HepG2 (cell line): ENCODE results near the gene CACNA1G. TPM values are rescaled to one million over a fixed set of nuclear protein-coding genes. Genes with fewer than 3 reads are reported as not detected.

Experiments
- ATF3 ChIP-seq: sonication (generic); formaldehyde crosslinking; IDR thresholded peaks from 2 replicates; pipeline ENCODE4 v1.4.0; 2020; ENCODE audit warnings: missing genetic modification reagents
- HIVEP1 ChIP-seq: sonication (generic); formaldehyde crosslinking; IDR thresholded peaks from 2 replicates; pipeline ENCODE4 v1.4.0; 2020; ENCODE audit warnings: mild to moderate bottlenecking, missing genetic modification reagents
- HMGXB3 ChIP-seq: sonication (generic); formaldehyde crosslinking; IDR thresholded peaks from 2 replicates; pipeline ENCODE4 v1.4.0; 2020; ENCODE audit warnings: missing genetic modification reagents, borderline replicate concordance
- HNF4G ChIP-seq, 2 experiments: sonication (generic) in 1 of 2; formaldehyde crosslinking in 1 of 2; IDR thresholded peaks; 2 replicates each; pipeline versions ENCODE4 v1.4.0 to v1.6.1; 2011 to 2020; ENCODE audit warnings: borderline replicate concordance in 2 of 2, low read depth in 2 of 2, mild to moderate bottlenecking in 2 of 2, low read length in 1 of 2, missing genetic modification reagents in 1 of 2, moderate library complexity in 1 of 2
- HNRNPL ChIP-seq: fragments of 200-400 bp; formaldehyde crosslinking; IDR thresholded peaks from 2 replicates; pipeline ENCODE4 v1.6.1; 2017; ENCODE audit warnings: mild to moderate bottlenecking, low read depth, low read length
- HOXA5 ChIP-seq: sonication (generic); formaldehyde crosslinking; IDR thresholded peaks from 2 replicates; pipeline ENCODE4 v1.4.0; 2020; ENCODE audit warnings: missing genetic modification reagents
- KDM4B ChIP-seq: sonication (generic); formaldehyde crosslinking; IDR thresholded peaks from 2 replicates; pipeline ENCODE4 v1.4.0; 2020; ENCODE audit warnings: missing genetic modification reagents
- KLF16 ChIP-seq, 2 experiments: sonication (generic) in 1 of 2; formaldehyde crosslinking in 1 of 2; IDR thresholded peaks; 2 replicates each; pipeline versions ENCODE4 v1.6.1 to v1.8.0; 2016 to 2023; ENCODE audit warnings: missing genetic modification reagents in 2 of 2, missing compliant biosample characterization in 1 of 2
- MEIS1 ChIP-seq: sonication (generic); formaldehyde crosslinking; IDR thresholded peaks from 2 replicates; pipeline ENCODE4 v1.9.0; 2021; ENCODE audit warnings: mild to moderate bottlenecking, missing genetic modification reagents, moderate library complexity, borderline replicate concordance
- NR2C2 ChIP-seq: sonication (generic); formaldehyde crosslinking; IDR thresholded peaks from 2 replicates; pipeline ENCODE4 v1.4.0; 2020; ENCODE audit warnings: missing genetic modification reagents, mild to moderate bottlenecking, moderate library complexity, borderline replicate concordance
- POLR2A ChIP-seq, 2 experiments: IDR thresholded peaks; 2 replicates each; pipeline ENCODE4 v1.6.1; 2011; ENCODE audit warnings: low read depth in 2 of 2, low read length in 2 of 2, mild to moderate bottlenecking in 1 of 2, moderate library complexity in 1 of 2; ENCODE audit not compliant: insufficient read depth in 1 of 2
- RARA ChIP-seq: IDR thresholded peaks from 2 replicates; pipeline ENCODE4 v1.6.1; 2016; ENCODE audit warnings: missing genetic modification reagents, missing compliant biosample characterization
- TEAD3 ChIP-seq: optimal IDR thresholded peaks from 2 replicates; pipeline ENCODE3; 2016; ENCODE audit warnings: borderline replicate concordance
- TFDP1 ChIP-seq: IDR thresholded peaks from 2 replicates; pipeline ENCODE4 v1.6.1; 2016; ENCODE audit warnings: missing compliant biosample characterization, missing genetic modification reagents, borderline replicate concordance
- TFDP2 ChIP-seq: sonication (generic); formaldehyde crosslinking; IDR thresholded peaks from 2 replicates; pipeline ENCODE4 v1.4.0; 2020; ENCODE audit warnings: missing genetic modification reagents
- ZBTB38 ChIP-seq: sonication (generic); formaldehyde crosslinking; IDR thresholded peaks from 2 replicates; pipeline ENCODE4 v1.5.1; 2020; ENCODE audit warnings: mild to moderate bottlenecking, missing genetic modification reagents
- ZBTB42 ChIP-seq: sonication (generic); formaldehyde crosslinking; IDR thresholded peaks from 2 replicates; pipeline ENCODE4 v1.5.0; 2020; ENCODE audit warnings: mild to moderate bottlenecking, missing genetic modification reagents
- ZFX ChIP-seq: sonication (generic); formaldehyde crosslinking; IDR thresholded peaks from 2 replicates; pipeline ENCODE4 v1.4.0; 2020; ENCODE audit warnings: mild to moderate bottlenecking, low read depth, missing genetic modification reagents, moderate library complexity
- ZNF205 ChIP-seq: IDR thresholded peaks from 2 replicates; pipeline ENCODE4 v1.6.1; 2018; ENCODE audit warnings: missing biosample characterization, missing genetic modification reagents
- ZNF567 ChIP-seq: sonication (generic); formaldehyde crosslinking; IDR thresholded peaks from 2 replicates; pipeline ENCODE4 v1.8.1; 2023; ENCODE audit warnings: mild to moderate bottlenecking, missing genetic modification reagents, borderline replicate concordance
- ZNF792 ChIP-seq: IDR thresholded peaks from 2 replicates; pipeline ENCODE4 v1.6.1; 2016
- ZNF839 ChIP-seq: sonication (generic); formaldehyde crosslinking; IDR thresholded peaks from 2 replicates; pipeline ENCODE4 v1.4.0; 2020; ENCODE audit warnings: missing genetic modification reagents, mild to moderate bottlenecking, borderline replicate concordance
- polyA plus RNA-seq, 8 experiments: library from polyadenylated mRNA; depleted of rRNA in 3 of 8; stranded (reverse) in 7 of 8; unstranded in 1 of 8; fragments of >200 nt; fragmentation: Illumina TruSeq in 4 of 8; extraction: Trizol in 4 of 8; gene quantifications; 2 replicates each; pipeline versions ENCODE4 v1.2.1 to v1.2.3, GENCODE V29; 2011 to 2016; ENCODE audit warnings: low read depth in 4 of 8, missing spikeins in 1 of 8, mixed read lengths in 1 of 8; ENCODE audit not compliant: insufficient read depth in 1 of 8
- total RNA-seq, 5 experiments: library from RNA; depleted of rRNA; stranded (reverse); fragments of >200 nt; fragmentation: Illumina TruSeq; extraction: Trizol; gene quantifications; 2 replicates each; pipeline ENCODE4 v1.2.3, GENCODE V29; 2016; ENCODE audit warnings: low read depth in 1 of 5

CACNA1G gene
- total and polyA plus RNA-seq, 2 of the 13 experiments (the other 11 are each of a cell fraction or from before 2014, with no cell fraction given) = 0.02 TPM; not detected in 1

DNA sequence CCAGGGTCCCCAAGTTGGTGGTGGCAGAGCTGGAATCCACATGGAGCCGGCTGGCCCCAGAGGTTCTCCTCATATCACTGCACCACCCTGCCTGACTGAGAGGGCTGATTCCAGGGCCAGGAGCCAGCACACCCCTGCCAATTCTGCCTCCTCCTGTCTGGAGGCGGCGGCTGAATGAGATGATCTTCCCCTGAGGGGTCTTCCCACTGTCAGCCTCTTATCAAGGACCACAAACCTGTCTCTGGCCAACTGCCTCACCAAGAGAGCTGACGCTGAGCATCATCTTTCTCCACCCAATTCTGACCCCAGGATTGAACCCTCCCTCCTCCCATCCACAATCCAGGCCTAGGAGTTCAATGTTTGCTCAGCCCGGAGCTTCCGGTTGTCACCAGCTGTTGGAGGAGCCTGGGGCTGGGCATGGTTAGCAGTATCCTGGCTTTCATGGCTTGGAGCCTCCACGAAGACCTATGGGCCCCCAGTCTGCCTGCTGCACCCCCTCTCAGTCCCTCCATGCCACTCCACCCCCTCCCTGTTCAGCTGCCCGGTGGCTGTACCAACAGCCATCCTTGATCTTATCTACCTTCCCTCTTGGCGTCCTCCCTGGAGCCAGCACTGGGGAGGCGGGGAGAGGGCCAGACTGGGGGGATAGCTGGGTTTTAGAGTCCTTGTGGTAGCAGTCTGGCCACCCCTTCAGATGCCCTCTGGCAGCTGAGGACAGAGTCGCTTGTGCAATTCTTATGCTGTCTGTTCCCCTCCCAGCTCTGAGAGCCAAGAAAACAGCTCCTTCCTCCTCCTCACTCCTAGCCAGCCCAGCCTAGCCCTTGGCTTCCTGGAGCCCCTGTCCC lies 99.7 kb downstream of the CACNA1G start (continued):
- TF ChIP-seq TFDP1 (CRISPR knock-in tag) (peak; percentile 50; the same call in 1 of the 2 replicates), KLF16 (CRISPR knock-in tag; IDR thresholded peaks at IDR 0.05) (peak in 1 of 2 experiments; percentile 64; a peak in 1 of 4 replicates), ZNF792 (peak; percentile 62; the same call in 1 of the 2 replicates), POLR2A (IDR thresholded peaks at IDR 0.05; ENCODE audit: insufficient read depth in 1 of 2, low read depth in 2 of 2, low read length in 2 of 2) (0 out of 4 replicates have a peak, but pooled peaks of 1 of the 2 experiments have one; percentile 20), HOXA5 (CRISPR knock-in tag) (0 out of 2 replicates have a peak, but pooled peaks have one; percentile 24), ZNF839 (CRISPR knock-in tag) (no peak), HIVEP1 (CRISPR knock-in tag) (peak; percentile 8), MEIS1 (CRISPR knock-in tag) (peak; percentile 48; the same call in 1 of the 2 replicates), HNRNPL (peak; percentile 81), ZNF567 (CRISPR knock-in tag) (0 out of 2 replicates have a peak, but pooled peaks have one; percentile 87), NR2C2 (CRISPR knock-in tag) (peak; percentile 74), KDM4B (0 out of 2 replicates have a peak, but pooled peaks have one; percentile 50), ZBTB42 (CRISPR knock-in tag) (0 out of 2 replicates have a peak, but pooled peaks have one; percentile 69), ATF3 (0 out of 2 replicates have a peak, but pooled peaks have one; percentile 40), RARA (peak; percentile 89), HMGXB3 (CRISPR knock-in tag) (peak; percentile 84), ZNF205 (CRISPR knock-in tag) (peak; percentile 69), ZFX (CRISPR knock-in tag) (peak; percentile 91), TEAD3 (CRISPR knock-in tag) (peak; percentile 72), HNF4G (IDR thresholded peaks at IDR 0.05; ENCODE audit: borderline replicate concordance, low read depth, low read length) (no peak; the same call in 1 of the 2 replicates), HNF4G (CRISPR knock-in tag; IDR thresholded peaks at IDR 0.05; ENCODE audit: borderline replicate concordance, low read depth) (peak; percentile 62), ZBTB38 (CRISPR knock-in tag) (peak; percentile 42; the same call in 1 of the 2 replicates), TFDP2 (CRISPR knock-in tag) (peak; percentile 61)
